Body of pancreas (tissue), 4 donors: Measurements from ENCODE around the gene ZNF774.

ENCODE experiments used
- CTCF ChIP-seq, 7 experiments: fragments of 450-650 bp in 4 of 7; fragments of 200-600 bp in 3 of 7; sonication (generic) in 3 of 7; IDR thresholded peaks; one replicate each; pipeline ENCODE4 v1.5.1; 2016 to 2019; ENCODE audit warnings: antibody characterized with exemption in 7 of 7
- POLR2A ChIP-seq, 3 donors: fragments of 450-650 bp; IDR thresholded peaks; one replicate each; pipeline ENCODE4 v1.6.1; 2016; ENCODE audit warnings: antibody characterized with exemption in 3 of 3, mild to moderate bottlenecking in 2 of 3

GRCh38 chr15:90386221-90386620 is 34.1 kb downstream of the ZNF774 start:
- no peak for TF ChIP-seq CTCF (IDR thresholded peaks at IDR 0.05)
- no peak for TF ChIP-seq POLR2A (IDR thresholded peaks at IDR 0.05)
